Measurements from ENCODE around the gene ZNF143. TPM values are rescaled to one million over a fixed set of nuclear protein-coding genes. Genes with fewer than 3 reads are reported as not detected.

ZNF143 gene
- total RNA-seq, 1 donor from 2014 or later, result 22.1 TPM

GRCh38 chr11:9516113-9516512, 55.3 kb downstream of the ZNF143 start:
- peaks cover 7% of the 10 kb centered on the region for H3K4me1 Mint-ChIP-seq (ENCODE audit: unreplicated experiment)
- no peak for DNase-seq (ENCODE audit: extremely low spot score, unreplicated experiment)
- H3K27ac Mint-ChIP-seq (ENCODE audit: unreplicated experiment), result no peak overlapping the region

GRCh38 chr11:9518835-9519410, 58.1 kb downstream of the ZNF143 start:
- Mint-ChIP-seq H3K27me3 (ENCODE audit: unreplicated experiment) (no peaks in the 10 kb centered on the region), H3K4me3 (ENCODE audit: unreplicated experiment) (no peak overlapping the region), H3K9me3 (ENCODE audit: unreplicated experiment) (no peaks in the 10 kb centered on the region), H3K4me1 (ENCODE audit: unreplicated experiment) (peaks cover 15% of the 10 kb centered on the region), H3K36me3 (ENCODE audit: unreplicated experiment) (peaks cover 22% of the 10 kb centered on the region), H3K27ac (ENCODE audit: unreplicated experiment) (no peak overlapping the region)
- TF ChIP-seq CTCF (IDR thresholded peaks at IDR 0.05), result no peak
- DNase-seq (ENCODE audit: extremely low spot score, unreplicated experiment), result no peak

More at GRCh38 chr11:9516113-9516512, 55.3 kb downstream of the ZNF143 start:
- no peaks in the 10 kb centered on the region for H3K9me3 Mint-ChIP-seq (ENCODE audit: unreplicated experiment)
- H3K4me3 Mint-ChIP-seq (ENCODE audit: unreplicated experiment), result no peak overlapping the region
- H3K27me3 Mint-ChIP-seq (ENCODE audit: unreplicated experiment), result no peaks in the 10 kb centered on the region
- H3K36me3 Mint-ChIP-seq (ENCODE audit: unreplicated experiment), result peaks cover 34% of the 10 kb centered on the region
- TF ChIP-seq CTCF (IDR thresholded peaks at IDR 0.05), result no peak

GRCh38 chr11:9524001-9524400, 63.2 kb downstream of the ZNF143 start:
- peaks cover 46% of the 10 kb centered on the region for H3K4me1 Mint-ChIP-seq (ENCODE audit: unreplicated experiment)
- H3K9me3 Mint-ChIP-seq (ENCODE audit: unreplicated experiment), result no peaks in the 10 kb centered on the region
- H3K27me3 Mint-ChIP-seq (ENCODE audit: unreplicated experiment), result no peaks in the 10 kb centered on the region
- H3K36me3 Mint-ChIP-seq (ENCODE audit: unreplicated experiment), result peaks cover 2% of the 10 kb centered on the region
- H3K4me3 Mint-ChIP-seq (ENCODE audit: unreplicated experiment), result no peak overlapping the region
- TF ChIP-seq CTCF (IDR thresholded peaks at IDR 0.05), result no peak
- peak overlapping the region; percentile 81 for H3K27ac Mint-ChIP-seq (ENCODE audit: unreplicated experiment)
- no peak for DNase-seq (ENCODE audit: extremely low spot score, unreplicated experiment)

GRCh38 chr11:9525116-9525515, 64.3 kb downstream of the ZNF143 start:
- Mint-ChIP-seq H3K4me1 (ENCODE audit: unreplicated experiment) (peaks cover 57% of the 10 kb centered on the region), H3K4me3 (ENCODE audit: unreplicated experiment) (no peak overlapping the region), H3K9me3 (ENCODE audit: unreplicated experiment) (no peaks in the 10 kb centered on the region), H3K27ac (ENCODE audit: unreplicated experiment) (peak overlapping the region; percentile 81), H3K27me3 (ENCODE audit: unreplicated experiment) (no peaks in the 10 kb centered on the region), H3K36me3 (ENCODE audit: unreplicated experiment) (peaks cover 2% of the 10 kb centered on the region)
- TF ChIP-seq CTCF (IDR thresholded peaks at IDR 0.05), result no peak
- DNase-seq (ENCODE audit: extremely low spot score, unreplicated experiment), result no peak

- Mint-ChIP-seq H3K27me3 (ENCODE audit: unreplicated experiment) (no peaks in the 10 kb centered on the region), H3K4me1 (ENCODE audit: unreplicated experiment) (peaks cover 70% of the 10 kb centered on the region), H3K4me3 (ENCODE audit: unreplicated experiment) (peak overlapping the region; percentile 61), H3K9me3 (ENCODE audit: unreplicated experiment) (no peaks in the 10 kb centered on the region), H3K27ac (ENCODE audit: unreplicated experiment) (peak overlapping the region; percentile 93), H3K36me3 (ENCODE audit: unreplicated experiment) (peaks cover 2% of the 10 kb centered on the region)
- TF ChIP-seq CTCF (IDR thresholded peaks at IDR 0.05), result no peak
- no peak for DNase-seq (ENCODE audit: extremely low spot score, unreplicated experiment)
These were observed 66.8 kb downstream of the ZNF143 start for GRCh38 chr11:9527481-9528135.
